ENCODE data around the gene EBLN1.
"Not testable (repeated sequence)": the region's sequence is repeated elsewhere in the genome, so short reads cannot be mapped to it uniquely, and the experiment has no call there.

Gene EBLN1

DNA sequence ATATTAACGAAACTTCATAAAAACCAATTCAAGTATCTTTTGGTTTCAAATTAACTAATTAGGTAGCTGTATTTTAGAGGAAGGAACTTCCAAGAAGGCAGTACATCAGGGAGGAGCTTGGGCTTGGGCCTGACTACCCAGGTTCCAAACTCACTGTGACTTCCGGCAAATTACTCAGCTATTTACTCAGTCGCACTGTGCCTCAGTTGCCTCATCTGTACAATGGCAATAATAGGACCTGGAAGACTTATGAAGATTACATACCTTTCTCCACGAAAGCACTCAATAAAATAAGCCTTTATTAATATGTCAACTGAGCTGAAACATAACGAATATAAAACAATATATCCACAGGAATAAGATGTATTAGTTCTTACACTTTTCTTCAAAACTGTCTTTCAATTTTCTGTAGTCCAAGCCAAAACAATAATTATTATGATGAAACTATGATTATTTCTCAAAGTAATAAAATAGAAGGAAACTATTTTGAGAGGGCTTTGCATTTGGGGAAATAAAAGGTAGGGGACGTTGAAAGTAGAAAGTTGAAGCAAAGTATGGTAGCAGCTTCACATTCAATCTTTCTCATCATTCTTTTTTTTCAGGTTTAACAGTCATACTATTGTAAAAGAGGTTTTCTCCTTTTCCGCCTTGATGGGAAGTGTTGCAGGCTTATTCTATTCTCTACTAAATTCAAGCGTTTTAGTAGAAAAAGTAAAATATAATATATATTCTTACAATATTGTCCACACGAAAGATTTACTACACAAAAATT lies 10.5 kb upstream of the EBLN1 start:
- no peak for DNase-seq (ENCODE audit: low spot score)

DNA sequence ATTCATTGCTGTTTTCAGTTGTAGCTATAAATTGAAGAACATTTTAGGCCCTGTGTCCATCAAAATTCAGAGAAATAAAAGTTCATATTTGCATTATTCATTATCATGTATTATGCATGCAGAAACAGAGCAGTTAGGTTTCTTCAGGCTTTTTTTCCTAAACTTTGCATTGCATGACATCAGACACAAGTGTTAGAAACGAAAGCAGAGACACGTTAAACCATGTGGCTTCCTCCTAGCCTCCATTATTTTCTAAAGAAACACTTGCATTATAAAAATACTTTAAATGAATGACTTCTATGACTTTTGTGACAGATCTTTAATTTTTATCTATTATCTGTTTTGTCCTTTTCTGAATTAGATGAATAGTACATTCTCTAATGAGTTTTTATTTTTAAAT lies 8.8 kb upstream of the EBLN1 start:
- DNase-seq (ENCODE audit: low spot score), result no peak

DNA sequence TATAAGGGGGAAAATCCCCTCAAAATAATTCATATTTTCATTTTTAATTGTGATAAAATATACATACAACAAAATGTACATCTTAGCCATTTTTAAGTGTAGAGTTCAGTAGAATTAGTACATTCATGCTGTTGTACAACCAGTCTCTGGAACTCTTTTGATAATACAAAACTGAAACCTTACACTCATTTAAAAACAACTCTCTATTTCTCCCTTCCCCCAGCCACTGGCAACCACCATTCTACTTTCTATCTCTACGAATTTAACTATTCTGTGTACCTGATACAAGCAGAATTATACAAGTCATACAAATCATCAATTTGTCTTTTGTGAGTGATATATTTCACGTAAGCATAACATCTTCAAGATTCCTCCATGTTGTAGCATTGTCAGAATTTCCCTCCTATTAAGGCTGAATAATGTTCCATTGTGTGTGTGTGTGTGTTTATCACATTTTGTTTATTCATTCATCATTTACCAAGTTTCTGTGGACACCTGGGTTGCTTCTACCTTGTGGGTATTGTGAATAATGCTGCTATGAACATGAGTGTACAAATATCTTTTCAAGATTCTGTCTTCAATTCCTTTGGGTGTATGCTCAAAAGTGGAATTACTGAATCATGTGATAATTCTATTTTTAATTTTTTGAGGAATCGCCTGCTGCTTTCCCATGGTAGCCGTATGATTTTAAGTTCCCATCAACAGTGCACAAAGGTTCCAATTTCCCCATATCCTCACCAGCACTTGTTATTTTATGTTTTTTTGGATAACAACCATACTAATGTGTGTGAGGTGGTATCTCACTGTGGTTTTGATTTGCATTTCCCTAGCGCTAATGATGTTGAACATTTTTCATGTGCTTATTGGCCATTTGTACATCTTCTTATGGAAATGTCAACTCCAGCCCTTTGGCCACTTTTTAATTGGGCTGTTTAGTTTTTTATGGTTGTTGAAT lies 4.7 kb upstream of the EBLN1 start:
- DNase-seq (ENCODE audit: low spot score), result no peak

DNA sequence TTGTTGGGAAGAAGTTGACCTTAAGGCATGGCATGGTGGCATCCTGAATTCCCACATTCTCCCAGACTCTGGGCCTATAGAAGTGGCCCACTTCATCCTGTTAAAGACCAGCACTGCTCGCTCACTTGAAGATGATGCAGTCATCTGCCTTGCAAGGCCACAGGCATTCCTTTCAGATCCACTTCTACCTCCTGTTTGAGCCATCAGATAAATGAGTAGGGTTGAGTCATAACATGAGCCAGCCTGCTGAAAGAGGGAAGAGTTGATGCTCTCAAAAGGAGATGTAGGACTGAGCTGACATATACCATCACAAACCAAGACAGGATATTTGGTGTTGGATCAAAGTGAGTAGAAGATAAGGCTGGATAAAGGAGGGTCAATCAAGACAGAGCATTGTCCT lies 1.5 kb upstream of the EBLN1 start:
- DNase-seq (ENCODE audit: low spot score), result no peak

DNA sequence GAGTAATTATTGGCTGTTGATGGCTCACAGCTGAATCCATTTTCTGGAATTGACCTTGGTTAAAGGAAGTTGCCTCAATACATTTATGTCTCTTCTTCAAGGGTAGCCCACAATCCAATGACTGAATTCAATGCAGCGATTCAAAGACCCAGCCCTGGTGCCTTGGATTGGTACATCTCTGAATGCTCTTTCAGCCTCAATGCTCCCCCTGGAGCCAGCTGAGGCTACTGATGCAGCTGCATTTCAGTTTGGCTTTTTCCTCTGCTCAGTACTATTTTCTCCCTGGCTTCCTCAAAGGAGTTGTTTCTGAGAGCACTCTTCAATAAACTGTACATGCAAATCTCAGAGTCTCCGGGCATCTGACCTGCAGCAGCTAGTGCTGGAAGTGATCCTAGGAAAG lies 633 bp upstream of the EBLN1 start:
- no peak for DNase-seq (ENCODE audit: low spot score)

DNA sequence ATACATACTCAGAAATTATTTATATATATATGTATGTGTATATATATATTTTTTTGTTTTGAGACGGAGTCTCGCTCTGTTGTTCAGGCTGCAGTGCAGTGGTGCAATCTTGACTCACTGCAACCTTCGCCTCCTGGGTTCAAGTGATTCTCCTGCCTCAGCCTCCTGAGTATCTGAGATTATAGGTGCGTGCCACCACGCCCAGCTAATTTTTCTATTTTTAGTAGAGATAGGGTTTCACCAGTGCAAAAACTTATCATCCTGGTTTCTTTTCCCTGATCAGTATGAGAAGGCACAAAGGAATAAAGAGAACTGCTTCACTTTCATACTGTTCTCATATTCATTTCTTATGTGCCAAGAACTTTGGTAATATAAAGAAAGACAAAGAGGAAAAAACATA lies 731 bp downstream of the EBLN1 start:
- not testable (repeated sequence) for DNase-seq (ENCODE audit: low spot score)

DNA sequence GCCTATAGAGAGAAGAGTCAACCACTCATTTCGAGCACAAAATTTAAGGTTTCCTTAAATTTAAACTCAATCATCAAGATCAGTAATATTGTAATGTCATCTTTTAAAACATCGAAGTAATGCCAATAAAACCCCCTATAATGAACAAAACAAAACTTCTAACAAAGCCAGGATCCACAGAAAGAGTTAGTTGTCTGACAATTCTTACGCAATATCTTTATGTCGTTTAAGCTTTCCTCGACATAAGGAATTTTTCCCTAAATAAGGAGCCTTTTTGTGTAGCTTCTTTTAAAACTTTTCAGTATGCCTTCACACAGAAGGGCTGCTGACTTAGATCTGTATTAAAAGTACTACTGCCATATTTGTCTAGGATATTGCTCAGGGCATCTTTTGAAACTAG lies 7.5 kb downstream of the EBLN1 start:
- DNase-seq (ENCODE audit: low spot score), result no peak

DNA sequence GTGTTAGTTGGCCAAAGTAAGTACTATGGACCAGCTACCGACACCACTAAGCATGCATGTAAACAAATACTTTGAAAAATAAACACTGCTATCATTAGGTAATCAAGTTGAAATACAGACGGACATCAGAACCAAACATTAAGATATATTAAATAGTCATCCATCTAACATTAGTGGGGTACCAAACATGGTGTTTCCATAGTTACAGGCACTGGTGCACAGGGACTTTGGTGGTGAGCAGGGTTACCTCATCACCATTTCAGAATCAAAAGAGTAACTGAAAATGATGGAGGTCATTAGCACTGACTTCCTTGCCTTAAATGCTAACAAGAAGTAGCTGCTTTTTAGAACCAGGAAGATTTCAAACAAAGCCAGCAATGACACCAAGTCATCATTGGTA lies 23.9 kb downstream of the EBLN1 start:
- no peak for DNase-seq (ENCODE audit: low spot score)

DNA sequence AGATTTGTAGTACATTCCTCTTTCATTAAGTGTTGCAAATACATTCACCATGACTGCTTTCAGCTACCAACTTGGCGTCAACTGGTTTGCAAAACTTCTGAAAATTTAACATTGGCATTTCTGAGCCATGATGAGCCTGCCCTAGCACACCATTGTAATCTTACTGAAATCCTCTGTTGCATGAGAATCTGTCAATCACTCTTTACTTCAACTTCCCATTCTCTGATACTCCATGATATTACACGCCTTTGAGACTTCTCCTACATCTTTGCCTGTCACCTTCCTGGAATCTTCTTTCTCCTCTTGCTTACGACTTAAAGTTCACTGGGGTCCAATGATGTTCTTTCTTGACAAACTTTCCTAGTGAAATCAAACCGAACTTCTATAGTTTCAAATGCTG lies 32.2 kb downstream of the EBLN1 start:
- no peak for DNase-seq (ENCODE audit: low spot score)

DNA sequence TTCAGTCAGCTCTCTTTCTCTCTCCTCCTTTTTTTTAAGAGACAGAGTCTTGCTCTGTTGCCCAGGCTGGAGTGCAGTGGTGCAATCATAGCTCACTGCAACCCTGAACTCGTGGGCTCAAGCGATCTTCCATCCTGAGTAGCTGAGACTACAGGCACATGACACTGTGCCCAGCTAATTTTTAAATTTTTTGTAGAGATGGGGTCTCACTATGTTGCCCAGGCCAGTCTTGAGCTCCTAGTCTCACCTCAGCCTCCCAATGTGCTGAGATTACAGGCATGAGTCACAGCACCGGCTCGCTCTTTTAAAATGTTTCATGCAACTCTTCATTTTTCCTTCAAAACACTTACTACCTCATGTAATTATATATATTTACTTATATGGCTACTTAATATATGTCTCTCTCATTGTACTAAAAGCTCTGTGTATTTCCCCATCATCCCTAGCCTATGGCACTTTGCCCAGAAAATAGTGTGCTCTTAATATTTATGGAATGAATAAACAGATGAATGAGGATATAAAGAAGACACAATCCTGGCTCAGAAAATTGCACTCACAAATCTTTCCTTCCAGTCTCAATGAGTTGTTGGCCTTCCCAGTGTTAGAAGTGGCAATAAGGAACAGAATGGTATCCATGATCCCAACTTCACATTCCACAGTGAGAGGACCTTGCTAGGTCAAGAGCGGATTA lies 33.9 kb downstream of the EBLN1 start:
- no peak for DNase-seq (ENCODE audit: low spot score)

DNA sequence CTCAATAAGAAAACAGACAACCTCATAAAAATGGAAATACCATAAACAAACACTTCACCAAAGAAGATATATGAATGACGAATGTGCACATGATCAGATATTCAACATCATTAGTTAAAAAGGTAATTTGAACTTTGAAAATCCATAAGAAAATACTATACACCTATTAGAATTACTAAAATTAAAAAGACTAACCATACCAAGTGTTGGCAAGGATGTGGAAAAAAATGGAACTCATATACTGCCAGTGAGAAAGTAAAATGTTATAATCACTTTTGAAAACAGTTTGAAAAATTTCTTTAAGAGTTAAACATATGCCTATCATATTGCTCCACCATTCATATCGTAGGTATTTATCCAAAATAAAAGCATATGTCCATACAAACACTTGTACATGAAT lies 37.1 kb downstream of the EBLN1 start:
- DNase-seq (ENCODE audit: low spot score), result no peak

DNA sequence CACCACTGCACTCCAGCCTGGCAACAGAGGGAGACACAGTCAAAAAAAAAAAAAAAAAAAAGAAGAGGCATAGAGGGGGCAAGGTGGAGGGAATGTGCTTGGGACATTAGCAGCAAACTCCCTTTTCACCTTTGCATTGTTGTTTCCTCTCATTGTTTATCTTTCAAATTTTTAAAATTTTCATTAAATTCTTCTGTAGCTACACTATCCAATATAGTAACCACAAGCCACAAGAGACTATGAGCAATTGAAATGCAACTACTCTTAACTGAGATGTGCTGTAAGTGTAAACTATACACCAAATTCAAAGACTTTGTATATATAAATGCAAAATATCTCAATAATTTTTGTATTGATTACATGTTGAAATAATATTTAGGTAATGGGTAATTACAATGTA lies 43.4 kb downstream of the EBLN1 start:
- no peak for DNase-seq (ENCODE audit: low spot score)

DNA sequence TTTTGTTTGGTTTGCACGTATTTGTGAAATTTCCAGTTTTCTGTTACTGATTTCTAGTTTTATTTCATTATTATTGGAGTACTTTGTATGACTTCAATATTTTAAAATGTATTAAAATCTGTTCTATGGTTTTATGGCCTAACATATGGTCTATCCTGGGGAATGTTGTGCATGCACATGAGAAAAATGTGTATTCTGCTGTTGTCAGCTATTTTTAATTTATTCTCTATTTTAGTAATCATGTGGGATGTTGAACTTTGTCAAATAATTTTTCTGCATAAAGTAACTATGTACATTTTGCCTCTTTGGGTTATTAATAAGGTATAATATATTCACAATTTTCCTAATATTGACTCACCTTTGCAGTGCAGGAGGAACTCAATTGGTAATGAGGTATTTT lies 46.7 kb downstream of the EBLN1 start:
- no peak for DNase-seq (ENCODE audit: low spot score)

DNA sequence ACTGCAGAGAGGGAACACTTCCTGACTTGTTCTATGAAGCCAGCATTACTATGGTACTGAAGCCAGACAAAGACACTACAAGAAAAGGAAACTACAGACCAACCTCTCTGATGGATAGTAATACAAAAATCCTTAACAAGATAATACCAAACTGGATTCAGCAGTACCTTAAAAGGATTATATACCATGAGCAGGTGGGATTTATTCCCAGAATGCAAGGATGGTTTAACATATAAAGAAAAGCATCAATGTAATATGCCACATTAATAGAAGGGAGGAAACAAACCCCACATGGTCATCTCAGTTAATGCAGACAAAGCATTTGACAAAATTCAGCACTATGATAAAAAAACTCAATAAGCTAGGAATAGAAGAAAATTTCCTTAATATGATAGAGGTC lies 47.2 kb downstream of the EBLN1 start:
- DNase-seq (ENCODE audit: low spot score), result no peak

DNA sequence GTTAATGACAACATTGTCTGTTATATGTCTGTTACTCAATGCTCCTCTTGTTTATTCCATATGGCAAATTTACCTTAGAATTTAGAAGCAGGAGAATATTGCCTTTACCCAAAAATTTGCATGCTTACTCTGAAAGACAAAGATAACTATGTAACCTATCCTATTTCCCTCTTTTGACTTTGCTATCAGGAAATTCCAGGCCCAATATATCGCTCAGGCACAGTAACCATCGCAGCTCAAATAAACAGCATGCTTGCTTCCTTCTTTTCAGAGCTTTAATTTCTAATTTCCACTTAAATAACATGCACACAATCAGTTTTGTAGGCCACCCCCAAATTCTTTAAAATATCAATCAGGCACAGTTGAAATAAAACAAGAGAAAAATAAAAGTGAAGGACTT lies 57.8 kb downstream of the EBLN1 start:
- DNase-seq (ENCODE audit: low spot score), result no peak

DNA sequence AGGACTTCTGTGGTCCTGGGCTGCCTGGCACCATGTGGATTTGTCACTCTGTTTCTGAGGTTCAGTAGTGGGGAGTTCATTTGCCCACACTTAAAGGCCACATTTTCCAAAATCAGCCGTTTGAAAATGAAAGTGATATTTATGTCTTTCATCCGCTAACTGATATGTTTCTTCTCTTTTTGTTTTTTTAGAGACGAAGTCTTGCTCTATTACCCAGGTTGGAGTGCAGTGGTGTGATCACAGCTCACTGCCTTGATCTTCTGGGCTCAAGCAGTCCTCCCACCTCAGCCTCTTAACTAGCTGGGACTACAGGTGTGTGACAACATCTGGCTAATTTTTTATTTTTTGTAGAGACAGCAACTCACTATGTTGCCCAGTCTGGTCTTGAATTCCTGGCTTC lies 58.6 kb downstream of the EBLN1 start:
- DNase-seq (ENCODE audit: low spot score), result no peak

All from hematopoietic multipotent progenitor cell treated with erythropoietin and hydrocortisone succinate and interleukin-3 and kit ligand, for 17 days (in vitro differentiated cells).